Ovary (tissue), 3 donors: ENCODE results near the gene PAK3.

Experiments
- EP300 ChIP-seq: sonication (generic); formaldehyde crosslinking; IDR thresholded peaks from one replicate; pipeline ENCODE4 v1.6.1; 2017; ENCODE audit warnings: antibody characterized with exemption
- POLR2A ChIP-seq: fragments of 450-650 bp; IDR thresholded peaks from one replicate; pipeline ENCODE4 v1.6.1; 2017; ENCODE audit warnings: antibody characterized with exemption, mild to moderate bottlenecking, moderate library complexity
- TF ChIP-seq, protein P1 (sequence below), 3 donors: fragments of 450-650 bp in 2 of 3; fragments of 200-600 bp in 1 of 3; IDR thresholded peaks; one replicate each; pipeline versions ENCODE4 v1.5.1 to v1.8.0; 2016 to 2022; ENCODE audit warnings: antibody characterized with exemption in 3 of 3, mild to moderate bottlenecking in 1 of 3
- donor health status: DM: no; HTN: no; CAD: no.

DNA sequence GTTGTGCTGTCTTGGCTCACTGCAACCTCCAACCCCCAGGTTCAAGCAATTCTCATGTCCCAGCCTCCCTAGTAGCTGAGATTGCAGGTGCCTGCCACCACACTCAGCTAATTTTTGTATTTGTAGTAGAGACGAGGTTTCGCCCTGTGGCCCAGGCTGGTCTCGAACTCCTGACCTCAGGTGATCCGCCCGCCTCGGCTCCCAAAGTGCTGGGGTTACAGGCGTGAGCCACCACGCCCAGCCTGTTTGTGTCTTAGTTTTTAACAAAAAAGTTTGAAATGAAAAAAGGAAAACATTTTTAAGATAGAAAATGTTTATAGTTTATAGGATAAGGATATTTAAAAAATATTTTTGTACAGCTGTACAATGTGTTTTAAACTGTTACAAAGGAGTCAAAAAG, 111.9 kb downstream of the PAK3 start:
- TF ChIP-seq, protein P1, sequence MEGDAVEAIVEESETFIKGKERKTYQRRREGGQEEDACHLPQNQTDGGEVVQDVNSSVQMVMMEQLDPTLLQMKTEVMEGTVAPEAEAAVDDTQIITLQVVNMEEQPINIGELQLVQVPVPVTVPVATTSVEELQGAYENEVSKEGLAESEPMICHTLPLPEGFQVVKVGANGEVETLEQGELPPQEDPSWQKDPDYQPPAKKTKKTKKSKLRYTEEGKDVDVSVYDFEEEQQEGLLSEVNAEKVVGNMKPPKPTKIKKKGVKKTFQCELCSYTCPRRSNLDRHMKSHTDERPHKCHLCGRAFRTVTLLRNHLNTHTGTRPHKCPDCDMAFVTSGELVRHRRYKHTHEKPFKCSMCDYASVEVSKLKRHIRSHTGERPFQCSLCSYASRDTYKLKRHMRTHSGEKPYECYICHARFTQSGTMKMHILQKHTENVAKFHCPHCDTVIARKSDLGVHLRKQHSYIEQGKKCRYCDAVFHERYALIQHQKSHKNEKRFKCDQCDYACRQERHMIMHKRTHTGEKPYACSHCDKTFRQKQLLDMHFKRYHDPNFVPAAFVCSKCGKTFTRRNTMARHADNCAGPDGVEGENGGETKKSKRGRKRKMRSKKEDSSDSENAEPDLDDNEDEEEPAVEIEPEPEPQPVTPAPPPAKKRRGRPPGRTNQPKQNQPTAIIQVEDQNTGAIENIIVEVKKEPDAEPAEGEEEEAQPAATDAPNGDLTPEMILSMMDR (IDR thresholded peaks at IDR 0.05) = no peak
- TF ChIP-seq POLR2A (no peak), EP300 (no peak)
